SU-DHL-6 (cell line): ENCODE data around the gene MOSMO.

Experiments
- H2AFZ ChIP-seq: fragments of 200-600 bp; sonication (generic); 2 replicates; pipeline ENCODE4 v1.6.1; 2014; ENCODE audit warnings: low read depth, mild to moderate bottlenecking, moderate library complexity, mixed read lengths, antibody characterized with exemption, low read length; ENCODE audit not compliant: severe bottlenecking
- H3F3A ChIP-seq: fragments of 200-600 bp; shearing (Covaris generic); 2 replicates; pipeline ENCODE4 v1.6.0; 2016; ENCODE audit warnings: antibody characterized with exemption, mild to moderate bottlenecking; ENCODE audit not compliant: insufficient read depth
- H3K27ac ChIP-seq: fragments of 200-600 bp; sonication (generic); 2 replicates; pipeline ENCODE4 v1.5.1; 2016; ENCODE audit warnings: low read depth, mild to moderate bottlenecking, low read length, moderate library complexity, mixed read lengths
- H3K27me3 ChIP-seq: fragments of 200-600 bp; sonication (generic), shearing (Covaris generic); 2 replicates; pipeline ENCODE4 v1.6.0; 2014; ENCODE audit warnings: mild to moderate bottlenecking, low read length
- H3K36me3 ChIP-seq: fragments of 200-600 bp; sonication (generic); 2 replicates; pipeline ENCODE4 v1.6.1; 2014; ENCODE audit warnings: mild to moderate bottlenecking, low read length, mixed read lengths
- H3K4me2 ChIP-seq: fragments of 300-600, 200-600 bp; shearing (Covaris generic), sonication (generic); 2 replicates; pipeline ENCODE4 v1.6.0; 2014; ENCODE audit warnings: low read length, low read depth, mild to moderate bottlenecking; ENCODE audit not compliant: poor library complexity, severe bottlenecking
- H3K4me3 ChIP-seq: fragments of 200-600 bp; sonication (generic); 2 replicates; pipeline ENCODE4 v1.5.1; 2014; ENCODE audit warnings: antibody characterized with exemption, low read length, mild to moderate bottlenecking, mixed read lengths; ENCODE audit not compliant: insufficient read depth, poor library complexity, severe bottlenecking
- H3K79me2 ChIP-seq: fragments of 200-600 bp; sonication (generic); 2 replicates; pipeline ENCODE4 v1.6.1; 2014; ENCODE audit warnings: mild to moderate bottlenecking, low read length, moderate library complexity; ENCODE audit not compliant: insufficient read depth
- H3K9ac ChIP-seq: fragments of 200-600 bp; sonication (generic); 2 replicates; pipeline ENCODE4 v1.7.0; 2014; ENCODE audit warnings: mild to moderate bottlenecking, low read length
- H3K9me2 ChIP-seq: fragments of 200-600 bp; sonication (generic); replicated peaks from 2 replicates; pipeline ENCODE4 v1.6.1; 2014; ENCODE audit warnings: low read length; ENCODE audit not compliant: insufficient read depth
- H3K9me3 ChIP-seq: fragments of 200-600 bp; sonication (generic); 2 replicates; pipeline ENCODE4 v1.6.1; 2014; ENCODE audit warnings: low read length, mixed read lengths; ENCODE audit not compliant: insufficient read depth
- H4K20me1 ChIP-seq: fragments of 200-600 bp; sonication (generic); 2 replicates; pipeline ENCODE4 v1.6.1; 2014; ENCODE audit warnings: low read depth, mild to moderate bottlenecking, antibody characterized with exemption, low read length, moderate library complexity, mixed read lengths
- EZH2phosphoT487 ChIP-seq: fragments of 200-600 bp; sonication (generic), shearing (Covaris generic); conservative IDR thresholded peaks from 2 replicates; pipeline ENCODE4 v1.6.1; 2018; ENCODE audit warnings: mild to moderate bottlenecking, antibody characterized with exemption, low read length, moderate library complexity, mixed read lengths
- TF ChIP-seq, protein P1 (sequence below): fragments of 200-600 bp; sonication (generic); IDR thresholded peaks from one replicate; pipeline ENCODE4 v1.5.1; 2017; ENCODE audit warnings: antibody characterized with exemption, mild to moderate bottlenecking, low read length, moderate library complexity; ENCODE audit not compliant: insufficient read depth, poor library complexity, severe bottlenecking

MOSMO gene

DNA sequence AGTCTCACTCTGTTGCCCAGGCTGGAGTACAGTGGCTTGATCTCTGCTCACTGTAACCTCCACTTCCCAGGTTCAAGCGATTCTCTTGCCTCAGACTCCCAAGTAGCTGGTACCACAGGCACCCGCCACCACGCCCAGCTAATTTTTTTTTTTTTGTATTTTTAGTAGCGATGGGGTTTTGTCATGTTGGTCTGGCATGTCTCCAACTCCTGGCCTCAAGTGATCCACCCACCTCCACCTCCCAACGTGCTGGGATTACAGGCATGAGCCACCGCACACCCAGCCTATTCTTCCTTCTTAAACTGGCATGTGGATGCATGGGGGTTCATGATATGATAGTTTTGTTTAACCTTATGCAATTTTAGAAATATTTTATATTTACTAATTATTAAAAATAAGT, 45.1 kb downstream of the MOSMO start:
- Histone ChIP-seq H3K9me3 (no peaks in the 10 kb centered on the region), H3K27me3 (no peaks in the 10 kb centered on the region), H3F3A (no peaks in the 10 kb centered on the region), H2AFZ (no peak overlapping the region), H3K79me2 (no peaks in the 10 kb centered on the region), H3K9me2 (no peaks in the 10 kb centered on the region), H3K4me3 (no peak overlapping the region), H3K9ac (no peak overlapping the region), H4K20me1 (no peaks in the 10 kb centered on the region), H3K4me2 (no peak overlapping the region), H3K27ac (no peak overlapping the region), H3K36me3 (no peaks in the 10 kb centered on the region)
- TF ChIP-seq, protein P1, sequence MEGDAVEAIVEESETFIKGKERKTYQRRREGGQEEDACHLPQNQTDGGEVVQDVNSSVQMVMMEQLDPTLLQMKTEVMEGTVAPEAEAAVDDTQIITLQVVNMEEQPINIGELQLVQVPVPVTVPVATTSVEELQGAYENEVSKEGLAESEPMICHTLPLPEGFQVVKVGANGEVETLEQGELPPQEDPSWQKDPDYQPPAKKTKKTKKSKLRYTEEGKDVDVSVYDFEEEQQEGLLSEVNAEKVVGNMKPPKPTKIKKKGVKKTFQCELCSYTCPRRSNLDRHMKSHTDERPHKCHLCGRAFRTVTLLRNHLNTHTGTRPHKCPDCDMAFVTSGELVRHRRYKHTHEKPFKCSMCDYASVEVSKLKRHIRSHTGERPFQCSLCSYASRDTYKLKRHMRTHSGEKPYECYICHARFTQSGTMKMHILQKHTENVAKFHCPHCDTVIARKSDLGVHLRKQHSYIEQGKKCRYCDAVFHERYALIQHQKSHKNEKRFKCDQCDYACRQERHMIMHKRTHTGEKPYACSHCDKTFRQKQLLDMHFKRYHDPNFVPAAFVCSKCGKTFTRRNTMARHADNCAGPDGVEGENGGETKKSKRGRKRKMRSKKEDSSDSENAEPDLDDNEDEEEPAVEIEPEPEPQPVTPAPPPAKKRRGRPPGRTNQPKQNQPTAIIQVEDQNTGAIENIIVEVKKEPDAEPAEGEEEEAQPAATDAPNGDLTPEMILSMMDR: no peak
- no peak for TF ChIP-seq EZH2phosphoT487

DNA sequence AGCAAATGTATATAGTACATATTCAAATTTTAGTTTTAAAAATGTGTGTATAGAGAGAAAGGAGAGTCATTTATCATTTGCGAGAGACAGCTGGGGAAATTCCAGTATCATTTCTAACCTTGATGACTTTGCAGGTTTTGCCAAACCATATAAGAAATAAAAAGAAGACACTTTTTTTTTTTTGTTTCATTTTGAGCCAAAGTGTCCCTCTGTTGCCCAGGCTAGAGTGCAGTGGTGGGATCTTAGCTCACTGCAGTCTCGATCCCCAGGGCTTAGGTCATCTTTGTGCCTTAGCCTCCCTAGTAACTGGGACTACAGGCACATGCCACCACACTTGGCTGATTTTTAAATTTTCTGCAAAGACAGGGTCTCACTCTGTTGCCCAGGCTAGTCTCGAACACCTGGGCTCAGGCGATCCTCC, 46.0 kb downstream of the MOSMO start:
- Histone ChIP-seq H4K20me1 (no peaks in the 10 kb centered on the region), H3K36me3 (no peaks in the 10 kb centered on the region), H3K9me2 (no peaks in the 10 kb centered on the region), H3K27ac (no peak overlapping the region), H2AFZ (no peak overlapping the region), H3K9ac (no peak overlapping the region), H3K27me3 (no peaks in the 10 kb centered on the region), H3F3A (no peaks in the 10 kb centered on the region), H3K4me3 (no peak overlapping the region), H3K79me2 (no peaks in the 10 kb centered on the region), H3K9me3 (no peaks in the 10 kb centered on the region), H3K4me2 (no peak overlapping the region)
- TF ChIP-seq, protein P1: no peak
- TF ChIP-seq EZH2phosphoT487: no peak

DNA sequence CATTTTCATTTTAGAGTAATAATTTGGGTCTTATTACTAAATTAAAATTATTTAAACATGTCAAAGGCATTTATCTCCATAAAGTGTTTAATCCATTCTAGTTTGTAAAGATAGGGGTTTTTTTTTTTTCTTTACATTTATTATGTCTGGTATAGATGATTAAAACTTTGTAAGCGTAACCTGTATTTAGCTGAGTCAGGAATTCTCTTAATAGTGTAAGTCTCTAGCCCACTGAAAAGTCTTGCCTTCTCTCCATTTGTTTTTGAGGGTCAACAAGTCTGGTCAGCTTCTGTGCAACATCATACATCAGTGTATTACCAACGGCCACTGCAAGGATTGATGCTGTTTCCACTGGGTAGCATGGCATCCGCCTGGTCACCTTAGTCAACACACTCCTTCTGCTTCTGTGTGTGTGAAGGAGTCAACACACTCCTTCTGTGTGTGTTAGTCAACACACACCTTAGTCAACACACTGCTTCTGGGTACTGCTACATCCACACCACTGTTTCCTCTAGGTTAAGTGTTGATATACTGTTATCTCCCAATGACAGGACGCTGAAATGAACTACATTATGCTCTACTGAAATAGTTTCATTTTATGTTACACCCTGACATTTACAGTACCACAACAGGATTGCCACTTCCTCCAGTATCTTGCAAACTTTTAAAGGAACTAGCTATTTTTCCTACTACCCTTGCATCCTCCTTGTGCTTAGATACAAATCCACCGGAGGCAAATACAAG, 47.1 kb downstream of the MOSMO start:
- Histone ChIP-seq H3K9me2 (no peaks in the 10 kb centered on the region), H4K20me1 (no peaks in the 10 kb centered on the region), H3K27ac (no peak overlapping the region), H3K79me2 (no peaks in the 10 kb centered on the region), H3F3A (no peaks in the 10 kb centered on the region), H3K4me2 (no peak overlapping the region), H3K4me3 (no peak overlapping the region), H3K27me3 (no peaks in the 10 kb centered on the region), H3K36me3 (no peaks in the 10 kb centered on the region), H3K9ac (no peak overlapping the region), H2AFZ (no peak overlapping the region), H3K9me3 (no peaks in the 10 kb centered on the region)
- TF ChIP-seq EZH2phosphoT487: no peak
- TF ChIP-seq, protein P1: no peak
